Measurements from ENCODE around the gene TCIRG1. TPM values are rescaled to one million over a fixed set of nuclear protein-coding genes. Genes with fewer than 3 reads are reported as not detected.

TCIRG1 gene
- total RNA-seq, 4 donors from 2014 or later: 84.4 to 251 (median 142) TPM

DNA sequence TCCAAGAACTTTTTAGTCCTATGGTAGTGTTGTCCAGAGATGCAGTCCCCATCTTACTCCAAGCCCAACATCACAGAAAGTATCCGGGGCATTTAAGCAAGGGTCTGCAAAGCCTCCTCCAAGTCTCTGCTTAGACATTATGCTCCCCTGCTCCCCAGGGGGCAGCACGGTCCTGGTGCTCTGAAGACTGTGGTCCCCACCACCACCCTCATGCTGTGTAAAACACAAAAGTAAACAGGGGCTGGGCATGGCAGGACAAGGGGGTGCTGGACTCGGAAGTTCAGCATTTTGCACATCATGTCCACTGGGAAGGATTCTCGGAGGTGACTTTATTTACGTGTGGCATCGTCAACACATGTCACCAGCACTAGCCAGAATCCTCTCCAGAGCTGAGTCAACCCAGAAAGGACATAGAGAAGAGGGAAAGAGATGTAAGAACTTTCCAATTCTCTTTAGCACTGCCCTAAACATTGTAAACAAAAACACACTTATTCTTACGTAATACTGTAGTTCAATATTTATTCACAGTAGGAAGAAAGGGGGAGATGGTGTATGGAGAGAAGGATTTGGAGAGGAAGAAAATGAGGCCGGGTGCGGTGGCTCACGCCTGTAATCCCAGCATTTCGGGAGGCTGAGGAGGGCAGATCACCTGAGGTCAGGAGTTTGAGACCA is 37.7 kb downstream of the TCIRG1 start:
- TF ChIP-seq, protein P1, sequence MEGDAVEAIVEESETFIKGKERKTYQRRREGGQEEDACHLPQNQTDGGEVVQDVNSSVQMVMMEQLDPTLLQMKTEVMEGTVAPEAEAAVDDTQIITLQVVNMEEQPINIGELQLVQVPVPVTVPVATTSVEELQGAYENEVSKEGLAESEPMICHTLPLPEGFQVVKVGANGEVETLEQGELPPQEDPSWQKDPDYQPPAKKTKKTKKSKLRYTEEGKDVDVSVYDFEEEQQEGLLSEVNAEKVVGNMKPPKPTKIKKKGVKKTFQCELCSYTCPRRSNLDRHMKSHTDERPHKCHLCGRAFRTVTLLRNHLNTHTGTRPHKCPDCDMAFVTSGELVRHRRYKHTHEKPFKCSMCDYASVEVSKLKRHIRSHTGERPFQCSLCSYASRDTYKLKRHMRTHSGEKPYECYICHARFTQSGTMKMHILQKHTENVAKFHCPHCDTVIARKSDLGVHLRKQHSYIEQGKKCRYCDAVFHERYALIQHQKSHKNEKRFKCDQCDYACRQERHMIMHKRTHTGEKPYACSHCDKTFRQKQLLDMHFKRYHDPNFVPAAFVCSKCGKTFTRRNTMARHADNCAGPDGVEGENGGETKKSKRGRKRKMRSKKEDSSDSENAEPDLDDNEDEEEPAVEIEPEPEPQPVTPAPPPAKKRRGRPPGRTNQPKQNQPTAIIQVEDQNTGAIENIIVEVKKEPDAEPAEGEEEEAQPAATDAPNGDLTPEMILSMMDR (IDR thresholded peaks at IDR 0.05): no peak
- ATAC-seq (ENCODE audit: low FRiP score) (no peak), DNase-seq (ENCODE audit: low spot score) (no peak)

DNA sequence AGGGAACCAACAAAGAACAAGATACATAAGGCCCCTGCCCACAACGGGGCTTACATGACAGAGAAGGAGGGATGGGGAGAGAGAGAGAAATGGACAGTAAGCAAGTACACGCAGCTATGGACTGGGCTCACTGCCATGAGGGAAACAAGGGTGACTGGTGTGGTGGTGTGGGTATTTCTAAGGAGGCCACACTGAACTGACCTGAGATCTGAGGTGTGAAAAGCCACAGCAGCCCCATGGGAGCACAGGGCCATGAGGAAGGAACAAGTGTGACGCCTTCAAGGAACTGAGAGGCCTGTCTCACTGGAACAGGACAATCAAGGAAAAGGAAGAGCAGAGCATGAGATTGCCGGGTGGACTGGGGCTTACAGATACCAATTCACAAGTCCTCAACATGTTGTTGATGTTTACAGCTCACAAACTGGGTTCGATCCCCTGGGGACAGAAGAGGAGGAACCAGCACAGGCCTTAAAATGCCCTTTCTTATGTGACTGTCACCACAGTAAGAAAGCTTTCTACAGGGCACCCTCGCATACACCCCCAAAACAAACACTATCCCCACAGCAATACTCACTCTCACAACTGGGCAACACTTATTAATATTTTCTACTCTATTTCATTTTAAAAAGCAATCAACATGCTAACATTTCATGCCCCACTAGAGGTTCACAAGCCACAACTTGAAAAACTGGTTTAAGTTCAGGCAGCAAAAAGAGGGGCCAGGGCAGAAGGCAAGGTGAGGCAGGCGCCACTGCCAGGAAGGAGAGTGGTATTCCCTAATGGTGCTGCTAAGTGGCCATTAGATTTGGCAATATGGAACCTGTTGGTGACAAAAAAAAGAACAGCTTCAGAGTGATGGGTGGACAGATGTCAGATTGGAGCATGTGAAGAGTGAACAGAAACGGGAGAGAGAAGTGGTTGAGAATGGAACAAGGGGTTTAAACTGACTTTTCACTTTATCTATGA is 39.1 kb downstream of the TCIRG1 start:
- no peak for DNase-seq (ENCODE audit: low spot score)
- no peak for ATAC-seq (ENCODE audit: low FRiP score)
- TF ChIP-seq, protein P1 (IDR thresholded peaks at IDR 0.05): no peak

DNA sequence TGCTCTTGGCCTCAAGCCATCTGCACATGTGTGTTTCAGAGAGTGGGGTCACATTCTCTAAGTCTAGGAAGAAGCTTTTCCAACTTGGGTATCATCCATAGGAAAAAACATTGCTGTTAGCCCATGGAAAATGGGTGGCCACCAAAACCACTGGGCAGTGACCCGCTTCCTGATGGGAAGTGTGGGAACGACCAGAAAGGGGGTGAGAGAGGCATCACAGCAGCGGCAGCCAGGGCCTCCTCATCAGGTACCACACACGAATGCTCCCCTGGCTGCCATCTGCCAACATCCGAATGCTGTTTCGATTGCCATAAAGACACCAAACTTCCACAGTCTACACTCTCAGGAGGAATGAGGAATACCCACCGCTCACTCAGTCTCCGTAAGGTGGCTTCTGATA is 42.0 kb downstream of the TCIRG1 start:
- TF ChIP-seq, protein P1 (IDR thresholded peaks at IDR 0.05): no peak
- DNase-seq (ENCODE audit: low spot score) (no peak), ATAC-seq (ENCODE audit: low FRiP score) (no peak)

DNA sequence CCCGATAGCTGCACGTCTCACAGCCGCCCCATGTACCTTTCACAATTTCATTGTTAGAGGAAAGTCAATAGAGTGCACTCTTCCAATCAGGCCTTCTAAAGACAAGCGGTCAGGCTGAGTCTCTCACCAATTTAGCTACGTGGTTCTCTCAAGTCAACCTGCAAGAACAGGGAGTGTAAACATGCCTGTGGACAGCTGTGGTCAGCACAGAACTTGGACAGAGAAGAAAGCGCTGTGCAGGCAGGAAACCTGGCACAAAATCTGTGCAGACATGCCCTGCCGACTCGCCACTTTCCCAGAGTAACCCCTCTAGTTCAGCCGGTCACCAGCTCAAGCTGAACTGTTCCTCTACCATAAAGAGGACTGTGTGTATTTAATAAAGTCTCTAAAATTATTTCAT is 42.9 kb downstream of the TCIRG1 start:
- ATAC-seq (ENCODE audit: low FRiP score) (no peak), DNase-seq (ENCODE audit: low spot score) (no peak)
- TF ChIP-seq, protein P1 (IDR thresholded peaks at IDR 0.05): no peak

DNA sequence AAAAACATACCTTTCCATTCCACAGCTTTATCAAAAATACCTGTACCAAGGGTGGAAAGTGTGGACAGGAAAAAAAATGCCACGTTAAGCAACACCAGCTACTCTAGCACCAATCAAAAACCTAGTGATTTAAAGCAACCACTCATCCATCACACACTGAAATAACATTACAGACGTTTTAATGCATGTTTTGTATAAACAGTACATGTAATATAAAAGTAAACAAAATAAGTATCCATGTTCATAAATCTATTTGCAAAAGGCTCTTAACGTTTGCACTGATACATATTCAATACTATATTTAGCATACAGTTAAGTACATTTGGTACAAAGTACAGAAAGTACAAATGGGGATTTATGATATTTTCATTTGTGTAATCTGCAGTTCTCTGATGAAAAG is 43.7 kb downstream of the TCIRG1 start:
- no peak for ATAC-seq (ENCODE audit: low FRiP score)
- TF ChIP-seq, protein P1 (IDR thresholded peaks at IDR 0.05): no peak
- no peak for DNase-seq (ENCODE audit: low spot score)

DNA sequence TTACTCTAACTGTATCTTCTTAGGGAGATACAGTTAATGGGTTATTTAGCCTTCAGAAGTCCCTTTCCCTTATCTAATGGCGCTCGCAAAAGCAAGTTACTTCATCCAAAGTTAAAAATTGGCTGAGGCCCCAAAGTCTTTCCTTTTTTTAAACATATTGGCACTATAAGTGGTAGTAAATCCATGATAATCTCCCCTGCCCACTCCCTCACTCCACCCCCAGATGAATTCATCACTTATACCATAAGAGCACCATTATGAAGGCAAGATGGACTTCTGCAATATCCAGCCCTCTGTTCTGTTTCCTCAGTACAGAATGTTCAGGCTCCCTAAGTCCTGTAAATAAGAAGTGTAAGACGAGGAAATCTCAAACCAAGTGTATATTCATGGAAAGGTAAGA is 44.7 kb downstream of the TCIRG1 start:
- TF ChIP-seq, protein P1 (IDR thresholded peaks at IDR 0.05): no peak
- ATAC-seq (ENCODE audit: low FRiP score): no peak
- no peak for DNase-seq (ENCODE audit: low spot score)

All from omental fat pad (tissue), 4 donors.